ENCODE measurements around the gene TDG.

The TDG gene

DNA sequence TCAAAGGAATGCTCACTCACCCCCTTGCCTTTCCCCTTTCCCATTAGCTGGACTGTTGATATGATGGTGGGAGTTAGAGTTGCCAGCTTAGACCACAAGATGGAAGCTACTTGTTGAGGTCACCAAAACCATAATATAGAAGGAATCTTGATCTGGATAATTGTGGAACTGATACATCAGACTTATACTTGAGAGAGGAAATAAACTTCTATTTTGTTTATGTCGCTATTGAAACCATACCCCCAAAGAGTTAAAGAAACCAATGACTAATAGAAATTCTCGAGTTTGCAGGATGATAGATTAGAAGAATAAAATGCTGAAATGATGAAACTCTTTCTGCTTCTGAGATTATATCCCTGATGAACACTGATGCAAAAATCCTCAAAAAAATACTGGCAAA is 37.9 kb downstream of the TDG start:
- ATAC-seq: no peak
- TF ChIP-seq ZNF565 (CRISPR knock-in tag; conservative IDR thresholded peaks at IDR 0.05; ENCODE audit: low read depth): no peak
- TF ChIP-seq ZC3H10 (CRISPR knock-in tag; IDR thresholded peaks at IDR 0.05): no peak

DNA sequence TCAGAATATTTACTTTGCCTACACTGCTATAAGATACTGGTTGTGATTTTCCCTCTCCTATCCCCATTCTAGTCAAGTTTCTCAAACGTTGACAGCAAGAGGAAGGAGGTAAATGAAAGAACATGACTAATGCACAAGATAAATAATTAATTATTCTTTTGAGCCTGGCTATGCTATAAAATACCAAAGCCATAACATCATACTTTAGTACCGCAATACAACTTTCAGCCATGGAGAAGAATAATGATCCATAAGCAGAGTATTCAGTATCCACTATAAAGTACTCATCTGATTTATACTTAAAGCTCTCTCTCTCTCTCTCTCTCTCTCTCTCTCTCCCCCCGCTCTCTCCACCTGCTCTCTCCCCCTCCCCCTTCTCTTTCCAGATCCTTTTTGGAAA is 41.3 kb downstream of the TDG start:
- ATAC-seq: peak; percentile 85
- no peak for TF ChIP-seq BACH2 (CRISPR knock-in tag; IDR thresholded peaks at IDR 0.05; ENCODE audit: borderline replicate concordance)
- TF ChIP-seq, protein P1, sequence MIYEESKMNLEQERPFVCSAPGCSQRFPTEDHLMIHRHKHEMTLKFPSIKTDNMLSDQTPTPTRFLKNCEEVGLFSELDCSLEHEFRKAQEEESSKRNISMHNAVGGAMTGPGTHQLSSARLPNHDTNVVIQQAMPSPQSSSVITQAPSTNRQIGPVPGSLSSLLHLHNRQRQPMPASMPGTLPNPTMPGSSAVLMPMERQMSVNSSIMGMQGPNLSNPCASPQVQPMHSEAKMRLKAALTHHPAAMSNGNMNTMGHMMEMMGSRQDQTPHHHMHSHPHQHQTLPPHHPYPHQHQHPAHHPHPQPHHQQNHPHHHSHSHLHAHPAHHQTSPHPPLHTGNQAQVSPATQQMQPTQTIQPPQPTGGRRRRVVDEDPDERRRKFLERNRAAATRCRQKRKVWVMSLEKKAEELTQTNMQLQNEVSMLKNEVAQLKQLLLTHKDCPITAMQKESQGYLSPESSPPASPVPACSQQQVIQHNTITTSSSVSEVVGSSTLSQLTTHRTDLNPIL (CRISPR knock-in tag; IDR thresholded peaks at IDR 0.05; ENCODE audit: low read depth): 0 out of 2 replicates have a peak, but pooled peaks have one; percentile 60
- TF ChIP-seq ISL1 (CRISPR knock-in tag; IDR thresholded peaks at IDR 0.05): peak; percentile 27; the same call in 1 of the 2 replicates

DNA sequence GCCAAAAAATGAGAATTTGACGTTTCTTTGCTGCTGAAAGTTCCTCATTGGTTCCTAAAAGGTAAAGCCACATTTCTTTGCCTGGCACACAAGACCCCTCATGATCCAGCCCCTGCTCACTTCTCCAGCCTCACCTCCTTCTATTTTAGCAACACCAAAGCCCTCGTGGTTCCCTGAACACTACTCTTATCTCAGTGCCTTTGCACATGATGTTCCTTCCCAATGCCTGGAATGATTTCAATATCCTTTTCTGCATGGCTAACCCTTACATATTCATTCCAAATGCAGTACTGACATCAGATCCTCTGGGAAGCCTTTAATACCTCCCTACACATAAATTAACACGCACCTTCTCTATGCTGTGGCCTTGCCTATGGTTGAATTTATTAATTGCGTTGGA is 44.4 kb downstream of the TDG start:
- no peak for ATAC-seq
- TF ChIP-seq, protein P2, sequence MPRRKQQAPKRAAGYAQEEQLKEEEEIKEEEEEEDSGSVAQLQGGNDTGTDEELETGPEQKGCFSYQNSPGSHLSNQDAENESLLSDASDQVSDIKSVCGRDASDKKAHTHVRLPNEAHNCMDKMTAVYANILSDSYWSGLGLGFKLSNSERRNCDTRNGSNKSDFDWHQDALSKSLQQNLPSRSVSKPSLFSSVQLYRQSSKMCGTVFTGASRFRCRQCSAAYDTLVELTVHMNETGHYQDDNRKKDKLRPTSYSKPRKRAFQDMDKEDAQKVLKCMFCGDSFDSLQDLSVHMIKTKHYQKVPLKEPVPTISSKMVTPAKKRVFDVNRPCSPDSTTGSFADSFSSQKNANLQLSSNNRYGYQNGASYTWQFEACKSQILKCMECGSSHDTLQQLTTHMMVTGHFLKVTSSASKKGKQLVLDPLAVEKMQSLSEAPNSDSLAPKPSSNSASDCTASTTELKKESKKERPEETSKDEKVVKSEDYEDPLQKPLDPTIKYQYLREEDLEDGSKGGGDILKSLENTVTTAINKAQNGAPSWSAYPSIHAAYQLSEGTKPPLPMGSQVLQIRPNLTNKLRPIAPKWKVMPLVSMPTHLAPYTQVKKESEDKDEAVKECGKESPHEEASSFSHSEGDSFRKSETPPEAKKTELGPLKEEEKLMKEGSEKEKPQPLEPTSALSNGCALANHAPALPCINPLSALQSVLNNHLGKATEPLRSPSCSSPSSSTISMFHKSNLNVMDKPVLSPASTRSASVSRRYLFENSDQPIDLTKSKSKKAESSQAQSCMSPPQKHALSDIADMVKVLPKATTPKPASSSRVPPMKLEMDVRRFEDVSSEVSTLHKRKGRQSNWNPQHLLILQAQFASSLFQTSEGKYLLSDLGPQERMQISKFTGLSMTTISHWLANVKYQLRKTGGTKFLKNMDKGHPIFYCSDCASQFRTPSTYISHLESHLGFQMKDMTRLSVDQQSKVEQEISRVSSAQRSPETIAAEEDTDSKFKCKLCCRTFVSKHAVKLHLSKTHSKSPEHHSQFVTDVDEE (CRISPR knock-in tag; IDR thresholded peaks at IDR 0.05): no peak
- TF ChIP-seq SNAI2 (CRISPR knock-in tag; IDR thresholded peaks at IDR 0.05) (no peak), ZFP3 (CRISPR knock-in tag; IDR thresholded peaks at IDR 0.05) (no peak), ARNTL (CRISPR knock-in tag; IDR thresholded peaks at IDR 0.05; ENCODE audit: borderline replicate concordance, low read depth) (no peak), BACH2 (CRISPR knock-in tag; IDR thresholded peaks at IDR 0.05; ENCODE audit: borderline replicate concordance) (no peak), TOX (CRISPR knock-in tag; IDR thresholded peaks at IDR 0.05; ENCODE audit: borderline replicate concordance) (no peak)
- TF ChIP-seq, protein P3, sequence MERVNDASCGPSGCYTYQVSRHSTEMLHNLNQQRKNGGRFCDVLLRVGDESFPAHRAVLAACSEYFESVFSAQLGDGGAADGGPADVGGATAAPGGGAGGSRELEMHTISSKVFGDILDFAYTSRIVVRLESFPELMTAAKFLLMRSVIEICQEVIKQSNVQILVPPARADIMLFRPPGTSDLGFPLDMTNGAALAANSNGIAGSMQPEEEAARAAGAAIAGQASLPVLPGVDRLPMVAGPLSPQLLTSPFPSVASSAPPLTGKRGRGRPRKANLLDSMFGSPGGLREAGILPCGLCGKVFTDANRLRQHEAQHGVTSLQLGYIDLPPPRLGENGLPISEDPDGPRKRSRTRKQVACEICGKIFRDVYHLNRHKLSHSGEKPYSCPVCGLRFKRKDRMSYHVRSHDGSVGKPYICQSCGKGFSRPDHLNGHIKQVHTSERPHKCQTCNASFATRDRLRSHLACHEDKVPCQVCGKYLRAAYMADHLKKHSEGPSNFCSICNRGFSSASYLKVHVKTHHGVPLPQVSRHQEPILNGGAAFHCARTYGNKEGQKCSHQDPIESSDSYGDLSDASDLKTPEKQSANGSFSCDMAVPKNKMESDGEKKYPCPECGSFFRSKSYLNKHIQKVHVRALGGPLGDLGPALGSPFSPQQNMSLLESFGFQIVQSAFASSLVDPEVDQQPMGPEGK (CRISPR knock-in tag; IDR thresholded peaks at IDR 0.05; ENCODE audit: borderline replicate concordance): no peak
- TF ChIP-seq, protein P4, sequence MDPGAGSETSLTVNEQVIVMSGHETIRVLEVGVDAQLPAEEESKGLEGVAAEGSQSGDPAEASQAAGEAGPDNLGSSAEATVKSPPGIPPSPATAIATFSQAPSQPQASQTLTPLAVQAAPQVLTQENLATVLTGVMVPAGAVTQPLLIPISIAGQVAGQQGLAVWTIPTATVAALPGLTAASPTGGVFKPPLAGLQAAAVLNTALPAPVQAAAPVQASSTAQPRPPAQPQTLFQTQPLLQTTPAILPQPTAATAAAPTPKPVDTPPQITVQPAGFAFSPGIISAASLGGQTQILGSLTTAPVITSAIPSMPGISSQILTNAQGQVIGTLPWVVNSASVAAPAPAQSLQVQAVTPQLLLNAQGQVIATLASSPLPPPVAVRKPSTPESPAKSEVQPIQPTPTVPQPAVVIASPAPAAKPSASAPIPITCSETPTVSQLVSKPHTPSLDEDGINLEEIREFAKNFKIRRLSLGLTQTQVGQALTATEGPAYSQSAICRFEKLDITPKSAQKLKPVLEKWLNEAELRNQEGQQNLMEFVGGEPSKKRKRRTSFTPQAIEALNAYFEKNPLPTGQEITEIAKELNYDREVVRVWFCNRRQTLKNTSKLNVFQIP (CRISPR knock-in tag; IDR thresholded peaks at IDR 0.05; ENCODE audit: borderline replicate concordance, low read depth): no peak

DNA sequence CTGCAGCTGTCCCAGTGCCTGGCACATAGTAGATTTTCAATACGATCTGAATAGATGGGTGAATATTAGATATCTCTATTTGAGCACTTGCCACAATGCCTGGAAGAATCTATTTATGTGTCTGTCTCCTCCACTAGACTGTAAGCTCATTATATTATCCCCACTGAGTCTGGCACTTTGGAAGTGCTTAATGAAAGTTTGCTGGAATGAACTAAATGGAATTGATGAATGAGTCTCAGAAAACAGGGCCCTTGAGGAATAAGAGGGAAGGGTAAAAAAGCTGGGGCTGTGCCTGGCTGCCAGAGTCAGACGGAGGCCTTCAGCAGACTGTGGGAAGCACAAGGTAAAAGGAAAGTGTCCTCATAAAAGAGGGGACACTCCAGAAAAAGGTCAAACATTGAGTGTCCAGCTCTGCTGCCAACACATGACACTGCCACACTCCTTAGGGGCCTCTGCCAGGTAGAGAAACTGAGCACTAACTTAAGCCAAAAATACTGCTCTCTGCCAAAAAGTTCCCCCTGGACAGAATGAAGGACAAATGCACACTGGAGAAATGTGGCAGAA is 45.0 kb downstream of the TDG start:
- peak; percentile 9; the same call in 2 of the 3 replicates for ATAC-seq

DNA sequence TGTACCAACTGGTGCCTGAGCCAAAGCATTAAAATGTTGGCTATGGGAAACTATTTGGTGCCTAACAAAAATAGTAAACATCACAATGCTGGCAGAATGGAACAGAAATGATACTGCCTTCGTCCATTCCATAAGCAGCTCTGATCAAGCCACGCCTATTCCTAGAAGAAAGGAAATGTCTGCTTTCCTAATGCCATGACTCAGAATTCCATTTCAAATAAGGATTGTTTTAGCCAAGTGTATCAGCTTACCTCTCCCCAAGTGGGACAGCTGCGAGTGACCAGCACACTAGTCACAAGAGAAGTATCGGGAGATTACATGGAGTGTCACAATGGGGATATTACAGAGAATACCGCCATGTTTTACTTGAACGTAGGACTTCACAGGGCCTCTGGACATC is 45.6 kb downstream of the TDG start:
- TF ChIP-seq GLIS3 (CRISPR knock-in tag; IDR thresholded peaks at IDR 0.05) (no peak), ZFP30 (CRISPR knock-in tag; IDR thresholded peaks at IDR 0.05) (no peak), RARB (CRISPR knock-in tag; IDR thresholded peaks at IDR 0.05) (no peak), TOX (CRISPR knock-in tag; IDR thresholded peaks at IDR 0.05; ENCODE audit: borderline replicate concordance) (no peak), OSR1 (CRISPR knock-in tag; IDR thresholded peaks at IDR 0.05) (no peak), ARNTL (CRISPR knock-in tag; IDR thresholded peaks at IDR 0.05; ENCODE audit: borderline replicate concordance, low read depth) (no peak), SNAI2 (CRISPR knock-in tag; IDR thresholded peaks at IDR 0.05) (no peak), BACH2 (CRISPR knock-in tag; IDR thresholded peaks at IDR 0.05; ENCODE audit: borderline replicate concordance) (no peak), TCF4 (CRISPR knock-in tag; IDR thresholded peaks at IDR 0.05; ENCODE audit: borderline replicate concordance) (no peak), ZC3H10 (CRISPR knock-in tag; IDR thresholded peaks at IDR 0.05) (no peak), ZNF565 (CRISPR knock-in tag; conservative IDR thresholded peaks at IDR 0.05; ENCODE audit: low read depth) (no peak)
- TF ChIP-seq, protein P4 (CRISPR knock-in tag; IDR thresholded peaks at IDR 0.05; ENCODE audit: borderline replicate concordance, low read depth): no peak
- TF ChIP-seq, protein P3 (CRISPR knock-in tag; IDR thresholded peaks at IDR 0.05; ENCODE audit: borderline replicate concordance): no peak
- peak; percentile 92 for ATAC-seq

More for the DNA sequence above, 45.0 kb downstream of the TDG start:
- no peak for TF ChIP-seq ESRRG (CRISPR knock-in tag; IDR thresholded peaks at IDR 0.05)

Data from SK-N-SH treated with all-trans-retinoic acid at 6 μM for 48 hours (cell line).